KMS-11 (cell line): Measurements from ENCODE around the gene CDK17.
"Not testable (repeated sequence)": the region's sequence is repeated elsewhere in the genome, so short reads cannot be mapped to it uniquely, and the experiment has no call there.

Source experiments
- H2AFZ ChIP-seq: fragments of 200-600 bp; sonication (generic); 2 replicates; pipeline ENCODE4 v1.6.1; 2016; ENCODE audit warnings: antibody characterized with exemption, mixed run types, low read depth
- H3K27ac ChIP-seq: fragments of 200-600 bp; sonication (generic); 2 replicates; pipeline ENCODE4 v1.6.1; 2016; ENCODE audit warnings: mild to moderate bottlenecking, mixed run types
- H3K27me3 ChIP-seq: fragments of 200-600 bp; sonication (generic); 2 replicates; pipeline ENCODE4 v1.6.1; 2017; ENCODE audit warnings: mild to moderate bottlenecking, low read depth, mixed run types, moderate library complexity; ENCODE audit not compliant: insufficient read depth
- H3K36me3 ChIP-seq: fragments of 200-600 bp; sonication (generic); 2 replicates; pipeline ENCODE4 v1.6.1; 2017; ENCODE audit warnings: mild to moderate bottlenecking, mixed run types; ENCODE audit not compliant: insufficient read depth
- H3K4me1 ChIP-seq: fragments of 200-600 bp; sonication (generic); 2 replicates; pipeline ENCODE4 v1.6.1; 2016; ENCODE audit warnings: mild to moderate bottlenecking, low read depth, mixed run types; ENCODE audit not compliant: poor library complexity, severe bottlenecking
- H3K4me2 ChIP-seq: fragments of 200-600 bp; sonication (generic); 2 replicates; pipeline ENCODE4 v1.7.0; 2016; ENCODE audit warnings: mild to moderate bottlenecking, mixed run types
- H3K4me3 ChIP-seq: fragments of 200-600 bp; sonication (generic); IDR thresholded peaks from 2 replicates; pipeline ENCODE4 v1.6.1; 2017; ENCODE audit warnings: low read depth, low read length, mixed read lengths; ENCODE audit not compliant: insufficient read depth
- H3K79me2 ChIP-seq: fragments of 200-600 bp; sonication (generic); 2 replicates; pipeline ENCODE4 v1.6.1; 2016; ENCODE audit warnings: low read depth, mixed run types; ENCODE audit not compliant: insufficient read depth
- H3K9ac ChIP-seq: fragments of 200-600 bp; sonication (generic); 2 replicates; pipeline ENCODE4 v1.6.1; 2016; ENCODE audit warnings: mild to moderate bottlenecking, mixed run types
- H4K20me1 ChIP-seq: fragments of 200-600 bp; sonication (generic); 2 replicates; pipeline ENCODE4 v1.6.1; 2016; ENCODE audit warnings: mild to moderate bottlenecking, mixed run types; ENCODE audit not compliant: insufficient read depth
- CTCF ChIP-seq: fragments of 200-600 bp; sonication (generic); conservative IDR thresholded peaks from 2 replicates; pipeline ENCODE4 v1.6.1; 2017; ENCODE audit warnings: low read depth, mild to moderate bottlenecking, antibody characterized with exemption, low read length, moderate library complexity, mixed read lengths

Gene CDK17

GRCh38 chr12:96350982-96351381 is 49.3 kb downstream of the CDK17 start:
- no peak overlapping the region for H3K4me2 ChIP-seq
- H2AFZ ChIP-seq = no peak overlapping the region
- peaks cover 55% of the 10 kb centered on the region for H3K4me1 ChIP-seq
- H3K27ac ChIP-seq = no peak overlapping the region
- H3K9ac ChIP-seq = no peak overlapping the region
- no peak overlapping the region for H3K4me3 ChIP-seq
- H3K79me2 ChIP-seq = peaks cover 66% of the 10 kb centered on the region; the same call in 1 of the 2 replicates
- H3K27me3 ChIP-seq = no peaks in the 10 kb centered on the region
- no peak for TF ChIP-seq CTCF
- 0 out of 2 replicates have a peak, but pooled peaks cover 10% of the 10 kb centered on the region for H4K20me1 ChIP-seq
- no peaks in the 10 kb centered on the region for H3K36me3 ChIP-seq

DNA sequence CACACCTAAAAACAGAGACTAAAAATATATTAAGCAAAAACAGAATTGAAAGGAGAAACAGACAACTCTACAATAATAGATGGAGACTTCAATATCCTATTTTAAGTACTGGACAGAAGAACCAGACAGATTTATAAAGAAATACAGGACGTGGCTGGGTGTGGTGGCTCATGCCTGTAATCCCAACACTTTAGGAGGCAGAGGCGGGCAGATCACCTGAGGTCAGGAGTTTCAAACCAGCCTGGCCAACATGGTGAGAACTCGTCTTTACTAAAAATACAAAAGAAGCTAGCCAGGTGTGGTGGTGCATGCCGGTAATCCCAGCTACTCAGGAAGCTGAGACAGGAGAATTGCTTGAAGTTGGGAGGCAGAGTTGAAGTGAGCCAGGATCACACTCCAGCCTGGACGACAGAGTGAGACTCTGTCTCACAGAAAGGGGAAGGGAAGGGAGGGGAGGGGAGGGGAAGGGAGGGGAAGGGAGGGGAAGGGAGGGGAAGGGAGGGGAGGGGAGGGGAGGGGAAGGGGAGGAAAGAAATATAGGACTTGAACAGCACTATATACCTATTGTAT is 53.0 kb downstream of the CDK17 start:
- no peaks in the 10 kb centered on the region for H3K36me3 ChIP-seq
- H2AFZ ChIP-seq = no peak overlapping the region
- peak overlapping the region; percentile 38; the same call in 1 of the 2 replicates for H3K4me2 ChIP-seq
- no peaks in the 10 kb centered on the region for H3K27me3 ChIP-seq
- H3K4me3 ChIP-seq = no peak overlapping the region
- no peak overlapping the region; the same call in 1 of the 2 replicates for H3K27ac ChIP-seq
- H3K79me2 ChIP-seq = peaks cover 78% of the 10 kb centered on the region
- H3K9ac ChIP-seq = no peak overlapping the region; the same call in 1 of the 2 replicates
- H3K4me1 ChIP-seq = peaks cover 74% of the 10 kb centered on the region
- no peak for TF ChIP-seq CTCF
- 0 out of 2 replicates have a peak, but pooled peaks cover 2% of the 10 kb centered on the region for H4K20me1 ChIP-seq

- Histone ChIP-seq H3K4me2 (peak overlapping the region; percentile 38; the same call in 1 of the 2 replicates), H3K79me2 (peaks cover 78% of the 10 kb centered on the region), H3K4me1 (peaks cover 74% of the 10 kb centered on the region)
- not testable (repeated sequence) for H2AFZ ChIP-seq, H3K9ac ChIP-seq, H4K20me1 ChIP-seq, H3K27me3 ChIP-seq, H3K27ac ChIP-seq, H3K4me3 ChIP-seq, H3K36me3 ChIP-seq
Observed at GRCh38 chr12:96346716-96347115, 53.5 kb downstream of the CDK17 start.

DNA sequence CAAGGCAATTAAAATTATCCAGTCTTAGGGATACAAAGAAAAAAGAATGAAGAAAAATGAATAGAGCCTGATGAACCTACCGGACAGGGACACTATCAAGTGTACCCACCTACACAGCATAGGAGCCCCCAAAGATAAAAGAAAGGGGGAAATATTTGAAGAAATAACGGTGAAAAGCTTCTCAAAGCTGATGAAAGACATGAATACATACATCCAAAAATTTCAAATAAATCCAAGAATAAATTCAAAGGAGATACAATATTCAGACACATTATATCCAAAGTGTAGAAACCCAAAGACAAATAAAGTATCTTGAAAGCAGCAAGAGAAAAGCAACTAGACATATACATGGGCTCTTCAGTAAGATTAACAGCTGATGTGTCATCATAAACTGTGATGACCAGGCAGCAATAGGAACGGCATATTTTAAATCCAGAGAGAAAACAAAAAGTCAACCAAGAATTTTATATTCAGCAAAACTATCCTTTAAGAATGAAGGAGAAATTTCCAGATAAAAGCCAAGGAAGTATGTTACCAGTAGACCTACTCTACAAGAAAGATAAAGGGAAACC is 56.0 kb downstream of the CDK17 start:
- H3K36me3 ChIP-seq = no peaks in the 10 kb centered on the region
- peak overlapping the region; percentile 71; the same call in 1 of the 2 replicates for H3K27ac ChIP-seq
- H4K20me1 ChIP-seq = no peaks in the 10 kb centered on the region
- H3K4me1 ChIP-seq = peaks cover 78% of the 10 kb centered on the region
- H3K27me3 ChIP-seq = no peaks in the 10 kb centered on the region
- no peak overlapping the region for H3K9ac ChIP-seq
- H3K4me2 ChIP-seq = peak overlapping the region; percentile 78; the same call in 1 of the 2 replicates
- H3K4me3 ChIP-seq = no peak overlapping the region
- peaks cover 73% of the 10 kb centered on the region for H3K79me2 ChIP-seq
- no peak for TF ChIP-seq CTCF
- no peak overlapping the region for H2AFZ ChIP-seq
